Prostate gland (tissue), 2 donors: ENCODE measurements around the gene EML4. TPM values are rescaled to one million over a fixed set of nuclear protein-coding genes. Genes with fewer than 3 reads are reported as not detected.

ENCODE experiments used
- DNase-seq: peaks from one replicate; pipeline ENCODE4 v3.0.0-alpha.2; 2019; ENCODE audit warnings: low spot score
- H3K27ac ChIP-seq, 2 donors: fragments of 200-600 bp; sonication (generic); 2 replicates each; pipeline ENCODE4 v1.5.1; 2017 to 2019
- H3K27me3 ChIP-seq: fragments of 200-600 bp; sonication (generic); replicated peaks from 2 replicates; pipeline ENCODE4 v1.5.1; 2019; ENCODE audit not compliant: insufficient read depth
- H3K36me3 ChIP-seq, 2 donors: fragments of 200-600 bp; sonication (generic); 1 replicate in 1 of 2; 2 replicates in 1 of 2; pipeline versions ENCODE4 v1.5.1 to v1.8.1; 2017 to 2019
- H3K4me1 ChIP-seq: fragments of 200-600 bp; sonication (generic); replicated peaks from 2 replicates; pipeline ENCODE4 v1.5.1; 2019
- H3K4me3 ChIP-seq, 2 donors: fragments of 200-600 bp; sonication (generic); 2 replicates each; pipeline ENCODE4 v1.5.1; 2017 to 2019
- H3K9me3 ChIP-seq: fragments of 200-600 bp; sonication (generic); 2 replicates; pipeline ENCODE4 v1.5.1; 2017
- POLR2A ChIP-seq: fragments of 450-650 bp; IDR thresholded peaks from one replicate; pipeline ENCODE4 v1.6.1; 2016; ENCODE audit warnings: antibody characterized with exemption, mild to moderate bottlenecking
- POLR2AphosphoS5 ChIP-seq: sonication (generic); formaldehyde crosslinking; IDR thresholded peaks from one replicate; pipeline ENCODE4 v1.6.1; 2017; ENCODE audit warnings: antibody characterized with exemption
- WGBS: methylation state at CpG from one replicate; pipeline ENCODE4 v1.1.5; 2018; 5-methylcytosine and 5-hydroxymethylcytosine counted together
- intact Hi-C: fragments of 100-400 bp; cut with DNase I; formaldehyde crosslinking; loops from one replicate; pipeline ENCODE4 v1.14.2; 2022
- total RNA-seq, 2 donors: library from RNA; depleted of rRNA; stranded (reverse); fragments of >200 nt; gene quantifications; one replicate each; pipeline ENCODE4 v1.1.0, GENCODE V29; 2016
- TF ChIP-seq, protein P1 (sequence below), 4 experiments: fragments of 200-600 bp in 2 of 4; fragments of 450-650 bp in 2 of 4; sonication (generic) in 2 of 4; IDR thresholded peaks; 1 replicate in 3 of 4; 2 replicates in 1 of 4; pipeline ENCODE4 v1.5.1; 2016 to 2019; ENCODE audit warnings: antibody characterized with exemption in 4 of 4, mild to moderate bottlenecking in 2 of 4, moderate library complexity in 2 of 4

The EML4 gene
- total RNA-seq, 2 donors from 2014 or later = 26.3 to 38.2 TPM

- TF ChIP-seq, protein P1, sequence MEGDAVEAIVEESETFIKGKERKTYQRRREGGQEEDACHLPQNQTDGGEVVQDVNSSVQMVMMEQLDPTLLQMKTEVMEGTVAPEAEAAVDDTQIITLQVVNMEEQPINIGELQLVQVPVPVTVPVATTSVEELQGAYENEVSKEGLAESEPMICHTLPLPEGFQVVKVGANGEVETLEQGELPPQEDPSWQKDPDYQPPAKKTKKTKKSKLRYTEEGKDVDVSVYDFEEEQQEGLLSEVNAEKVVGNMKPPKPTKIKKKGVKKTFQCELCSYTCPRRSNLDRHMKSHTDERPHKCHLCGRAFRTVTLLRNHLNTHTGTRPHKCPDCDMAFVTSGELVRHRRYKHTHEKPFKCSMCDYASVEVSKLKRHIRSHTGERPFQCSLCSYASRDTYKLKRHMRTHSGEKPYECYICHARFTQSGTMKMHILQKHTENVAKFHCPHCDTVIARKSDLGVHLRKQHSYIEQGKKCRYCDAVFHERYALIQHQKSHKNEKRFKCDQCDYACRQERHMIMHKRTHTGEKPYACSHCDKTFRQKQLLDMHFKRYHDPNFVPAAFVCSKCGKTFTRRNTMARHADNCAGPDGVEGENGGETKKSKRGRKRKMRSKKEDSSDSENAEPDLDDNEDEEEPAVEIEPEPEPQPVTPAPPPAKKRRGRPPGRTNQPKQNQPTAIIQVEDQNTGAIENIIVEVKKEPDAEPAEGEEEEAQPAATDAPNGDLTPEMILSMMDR (IDR thresholded peaks at IDR 0.05) = no peak
- TF ChIP-seq POLR2A (no peak), POLR2AphosphoS5 (no peak)
- Histone ChIP-seq H3K27ac (no peak overlapping the region), H3K4me3 (no peak overlapping the region), H3K4me1 (no peaks in the 10 kb centered on the region), H3K36me3 (no peaks in the 10 kb centered on the region), H3K27me3 (no peaks in the 10 kb centered on the region), H3K9me3 (no peaks in the 10 kb centered on the region)
- no peak for DNase-seq
- WGBS = 86% methylated on average over 2 of the region's 2 CpGs
- intact Hi-C loops = no loop called here
Measured at GRCh38 chr2:42210203-42210602, 41.0 kb downstream of the EML4 start.

- no peak overlapping the region for H3K4me3 ChIP-seq
- no peaks in the 10 kb centered on the region for H3K9me3 ChIP-seq
- WGBS = 86% methylated on average over 5 of the region's 5 CpGs
- H3K4me1 ChIP-seq = no peaks in the 10 kb centered on the region
- DNase-seq = no peak
- TF ChIP-seq POLR2A = no peak
- TF ChIP-seq, protein P1 (IDR thresholded peaks at IDR 0.05) = no peak
- TF ChIP-seq POLR2AphosphoS5 = no peak
- H3K27ac ChIP-seq = no peak overlapping the region
- intact Hi-C loops = no loop called here
- H3K36me3 ChIP-seq = no peaks in the 10 kb centered on the region
- H3K27me3 ChIP-seq = no peaks in the 10 kb centered on the region
Measured at GRCh38 chr2:42211291-42211690, 42.1 kb downstream of the EML4 start.

DNA sequence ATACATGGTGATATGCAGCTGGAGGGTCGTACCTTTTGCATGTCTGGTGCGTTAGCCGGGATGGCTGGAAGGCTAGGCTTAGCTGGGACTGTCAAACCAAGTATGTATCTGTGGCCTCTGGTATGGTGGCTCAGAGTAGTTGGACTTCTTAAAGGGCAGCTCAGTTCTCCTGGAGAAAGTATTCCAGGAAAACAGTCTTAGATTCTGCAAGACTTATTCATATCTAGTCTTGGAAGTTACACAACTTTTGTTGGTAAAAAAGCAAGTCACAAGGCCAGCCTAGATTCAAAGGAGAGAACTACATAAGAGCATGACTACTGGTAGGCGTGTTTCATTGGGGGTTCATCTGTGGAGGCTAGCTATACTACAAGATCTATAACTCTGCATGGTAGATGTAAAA, 45.5 kb downstream of the EML4 start:
- no peak for DNase-seq
- Histone ChIP-seq H3K9me3 (no peaks in the 10 kb centered on the region), H3K4me1 (no peaks in the 10 kb centered on the region), H3K4me3 (no peak overlapping the region), H3K27ac (no peak overlapping the region), H3K36me3 (no peaks in the 10 kb centered on the region), H3K27me3 (no peaks in the 10 kb centered on the region)
- 100% methylated on average over 4 of the region's 4 CpGs for WGBS
- TF ChIP-seq, protein P1 (IDR thresholded peaks at IDR 0.05) = no peak
- TF ChIP-seq POLR2AphosphoS5 (no peak), POLR2A (no peak)
- intact Hi-C loops = no loop called here

DNA sequence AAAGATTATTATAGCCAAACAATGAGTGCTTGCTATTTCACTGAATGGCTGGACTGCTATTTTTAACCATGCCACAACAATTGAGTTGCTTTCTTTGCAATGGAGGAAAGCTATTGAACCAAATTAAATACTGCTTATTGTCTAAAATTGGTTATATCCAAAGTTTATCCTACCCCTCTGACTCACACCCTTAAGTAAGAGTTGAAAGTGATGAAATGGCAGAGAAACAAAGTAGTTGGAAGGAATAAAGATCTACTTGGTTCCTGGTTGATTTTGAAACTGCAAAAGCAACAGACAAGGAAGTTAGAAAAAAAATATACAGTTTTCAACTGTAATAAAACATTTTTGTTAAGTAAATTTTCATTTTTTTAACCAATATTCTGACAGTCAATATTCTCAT, 47.5 kb downstream of the EML4 start:
- no peaks in the 10 kb centered on the region for H3K27me3 ChIP-seq
- H3K4me1 ChIP-seq = no peaks in the 10 kb centered on the region
- H3K9me3 ChIP-seq = no peaks in the 10 kb centered on the region
- intact Hi-C loops = no loop called here
- no peak overlapping the region for H3K4me3 ChIP-seq
- no peaks in the 10 kb centered on the region for H3K36me3 ChIP-seq
- no peak for DNase-seq
- no peak overlapping the region for H3K27ac ChIP-seq
- TF ChIP-seq POLR2A = no peak
- no peak for TF ChIP-seq POLR2AphosphoS5
- TF ChIP-seq, protein P1 (IDR thresholded peaks at IDR 0.05) = no peak

DNA sequence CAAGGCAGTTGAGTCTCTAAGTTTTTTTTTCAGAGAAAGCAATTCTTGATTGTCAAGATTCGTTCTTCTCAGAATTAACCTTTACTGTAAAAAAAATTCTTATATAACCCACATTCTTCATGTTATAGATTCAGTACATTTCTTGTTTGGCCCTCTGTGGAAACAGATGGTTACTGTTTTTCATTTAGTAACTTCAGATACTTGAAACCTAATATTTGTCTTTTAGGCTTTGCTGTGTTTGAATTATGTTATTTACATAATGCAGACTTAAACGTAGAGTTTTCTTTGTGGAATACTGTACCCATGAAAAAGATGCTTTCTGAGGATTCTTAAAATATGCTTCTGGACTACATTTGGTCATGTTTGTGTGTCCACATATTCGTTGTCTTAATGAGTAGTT, 48.2 kb downstream of the EML4 start:
- intact Hi-C loops = no loop called here
- TF ChIP-seq POLR2AphosphoS5 (no peak), POLR2A (no peak)
- TF ChIP-seq, protein P1 (IDR thresholded peaks at IDR 0.05) = no peak
- 81% methylated on average over 3 of the region's 3 CpGs for WGBS
- H3K4me1 ChIP-seq = no peaks in the 10 kb centered on the region
- H3K27me3 ChIP-seq = no peaks in the 10 kb centered on the region
- no peaks in the 10 kb centered on the region for H3K9me3 ChIP-seq
- no peaks in the 10 kb centered on the region for H3K36me3 ChIP-seq
- H3K27ac ChIP-seq = no peak overlapping the region
- DNase-seq = no peak
- H3K4me3 ChIP-seq = no peak overlapping the region
